H1 (cell line): ENCODE results near the gene AGFG1.

Experiments used
- CTCF ChIP-seq, 3 experiments: IDR thresholded peaks; 1 replicate in 2 of 3; 2 replicates in 1 of 3; pipeline versions ENCODE4 v1.5.1 to v1.6.1; 2011; ENCODE audit warnings: low read length in 3 of 3, mild to moderate bottlenecking in 3 of 3, inconsistent platforms in 2 of 3, low read depth in 1 of 3, moderate library complexity in 1 of 3; ENCODE audit not compliant: insufficient read depth in 1 of 3; ENCODE audit errors: control extremely low read depth in 1 of 3
- KDM1A ChIP-seq: fragments of 200-600, 300-600 bp; sonication (generic); IDR thresholded peaks from 2 replicates; pipeline ENCODE4 v1.7.1; 2016; ENCODE audit warnings: mild to moderate bottlenecking, low read length, borderline replicate concordance
- MAX ChIP-seq: IDR thresholded peaks from 2 replicates; pipeline ENCODE4 v1.6.1; 2012; ENCODE audit warnings: inconsistent platforms
- SP1 ChIP-seq: IDR thresholded peaks from 2 replicates; pipeline ENCODE4 v1.6.1; 2011; ENCODE audit warnings: low read depth, low read length

- TF ChIP-seq CTCF (IDR thresholded peaks at IDR 0.05; ENCODE audit: control extremely low read depth in 1 of 3, insufficient read depth in 1 of 3, low read depth in 1 of 3, low read length in 3 of 3) = no peak
- TF ChIP-seq MAX = no peak
- TF ChIP-seq KDM1A = no peak
- no peak for TF ChIP-seq SP1
These were observed 5.3 kb downstream of the AGFG1 start for GRCh38 chr2:227477291-227477690.
